H9 (cell line): ENCODE data around the gene MPP1. TPM values are rescaled to one million over a fixed set of nuclear protein-coding genes. Genes with fewer than 3 reads are reported as not detected.

Experiments used
- DNase-seq: peaks from one replicate; pipeline ENCODE4 v3.0.0-alpha.2; 2017
- H2AFZ ChIP-seq: one replicate; pipeline ENCODE4 v1.6.1; 2013; ENCODE audit warnings: mild to moderate bottlenecking, low read length, control low read depth, moderate library complexity
- H2AK5ac ChIP-seq: 2 replicates; pipeline ENCODE4 v1.6.1; 2013; ENCODE audit warnings: low read length, control low read depth, mixed read lengths; ENCODE audit not compliant: insufficient read length
- H2BK120ac ChIP-seq: one replicate; pipeline ENCODE4 v1.6.1; 2013; ENCODE audit warnings: low read depth, mild to moderate bottlenecking, low read length, control low read depth, inconsistent platforms; ENCODE audit not compliant: poor library complexity, severe bottlenecking
- H2BK12ac ChIP-seq: 2 replicates; pipeline ENCODE4 v1.6.1; 2013; ENCODE audit warnings: low read length, control low read depth, mixed read lengths, low read depth; ENCODE audit not compliant: insufficient read length
- H2BK15ac ChIP-seq: 2 replicates; pipeline ENCODE4 v1.6.1; 2013; ENCODE audit warnings: low read depth, low read length, control low read depth
- H2BK20ac ChIP-seq: one replicate; pipeline ENCODE4 v1.6.1; 2013; ENCODE audit warnings: low read depth, mild to moderate bottlenecking, low read length, control low read depth, inconsistent platforms; ENCODE audit not compliant: poor library complexity, severe bottlenecking
- H2BK5ac ChIP-seq: 2 replicates; pipeline ENCODE4 v1.6.1; 2013; ENCODE audit warnings: low read length, control low read depth, mixed read lengths; ENCODE audit not compliant: insufficient read length
- H3K14ac ChIP-seq: 2 replicates; pipeline ENCODE4 v1.6.1; 2013; ENCODE audit warnings: low read length, control low read depth; ENCODE audit not compliant: insufficient read depth
- H3K18ac ChIP-seq: 2 replicates; pipeline ENCODE4 v1.6.1; 2013; ENCODE audit warnings: low read depth, mild to moderate bottlenecking, mixed read lengths, low read length, control low read depth; ENCODE audit not compliant: insufficient read length
- H3K23ac ChIP-seq: 2 replicates; pipeline ENCODE4 v1.6.1; 2013; ENCODE audit warnings: low read length, control low read depth, mixed read lengths, low read depth; ENCODE audit not compliant: insufficient read length
- H3K23me2 ChIP-seq: 2 replicates; pipeline ENCODE4 v1.6.1; 2013; ENCODE audit warnings: low read depth, mild to moderate bottlenecking, mixed read lengths, low read length, control low read depth; ENCODE audit not compliant: insufficient read length, poor library complexity, severe bottlenecking
- H3K27ac ChIP-seq: 2 replicates; pipeline ENCODE4 v1.5.1; 2013; ENCODE audit warnings: low read length, control low read depth, mixed read lengths, low read depth; ENCODE audit not compliant: insufficient read length
- H3K27me3 ChIP-seq: 2 replicates; pipeline ENCODE4 v1.6.1; 2013; ENCODE audit warnings: low read length, control low read depth, inconsistent platforms; ENCODE audit not compliant: insufficient read depth
- H3K4ac ChIP-seq: 2 replicates; pipeline ENCODE4 v1.6.1; 2013; ENCODE audit warnings: low read depth, mild to moderate bottlenecking, control low read depth, inconsistent platforms, low read length, moderate library complexity
- H3K4me1 ChIP-seq: 2 replicates; pipeline ENCODE4 v1.6.1; 2013; ENCODE audit warnings: low read length, control low read depth, inconsistent platforms; ENCODE audit not compliant: insufficient read depth
- H3K4me2 ChIP-seq: 2 replicates; pipeline ENCODE4 v1.6.1; 2013; ENCODE audit warnings: low read length, control low read depth, mixed read lengths; ENCODE audit not compliant: insufficient read length, insufficient read depth
- H3K56ac ChIP-seq: 2 replicates; pipeline ENCODE4 v1.6.1; 2013; ENCODE audit warnings: low read depth, mild to moderate bottlenecking, mixed read lengths, low read length, control low read depth; ENCODE audit not compliant: insufficient read length
- H3K79me1 ChIP-seq: 2 replicates; pipeline ENCODE4 v1.6.1; 2013; ENCODE audit warnings: low read depth, mild to moderate bottlenecking, moderate library complexity, low read length, control low read depth, inconsistent platforms; ENCODE audit not compliant: insufficient read depth, poor library complexity, severe bottlenecking
- H3K79me2 ChIP-seq: 2 replicates; pipeline ENCODE4 v1.6.1; 2013; ENCODE audit warnings: low read length, control low read depth, inconsistent platforms; ENCODE audit not compliant: insufficient read depth
- H3K9ac ChIP-seq: 2 replicates; pipeline ENCODE4 v1.6.1; 2013; ENCODE audit warnings: low read length, control low read depth, mixed read lengths; ENCODE audit not compliant: insufficient read length; ENCODE audit errors: extremely low read depth
- H3K9me3 ChIP-seq: one replicate; pipeline ENCODE4 v1.6.1; 2013; ENCODE audit warnings: low read depth, low read length, inconsistent platforms; ENCODE audit not compliant: control insufficient read depth
- H3T11ph ChIP-seq: one replicate; pipeline ENCODE4 v1.6.1; 2013; ENCODE audit warnings: mild to moderate bottlenecking, low read length, control low read depth, inconsistent platforms
- H4K20me1 ChIP-seq: one replicate; pipeline ENCODE4 v1.6.1; 2013; ENCODE audit not compliant: control insufficient read depth, insufficient read length, insufficient read depth
- H4K5ac ChIP-seq: 2 replicates; pipeline ENCODE4 v1.6.1; 2013; ENCODE audit warnings: low read depth, mild to moderate bottlenecking, mixed read lengths, low read length, control low read depth; ENCODE audit not compliant: insufficient read length
- H4K8ac ChIP-seq: replicated peaks from 2 replicates; pipeline ENCODE4 v1.6.1; 2013; ENCODE audit warnings: low read length, control low read depth, mixed read lengths, low read depth; ENCODE audit not compliant: insufficient read length
- H4K91ac ChIP-seq: 2 replicates; pipeline ENCODE4 v1.6.1; 2013; ENCODE audit warnings: low read depth, mild to moderate bottlenecking, moderate library complexity, mixed read lengths, low read length, control low read depth; ENCODE audit not compliant: insufficient read length
- H3K27ac Mint-ChIP-seq, 3 experiments: 2 replicates in 2 of 3; 3 replicates in 1 of 3; pipeline ENCODE4 v1.8.0; 2020 to 2021; ENCODE audit warnings: mixed read lengths in 3 of 3, mild to moderate bottlenecking in 1 of 3, moderate library complexity in 1 of 3
- H3K27me3 Mint-ChIP-seq: 2 replicates; pipeline ENCODE4 v1.8.0; 2021; ENCODE audit warnings: low read depth, mild to moderate bottlenecking, moderate library complexity, mixed read lengths
- H3K36me3 Mint-ChIP-seq, 3 experiments: 2 replicates in 2 of 3; 3 replicates in 1 of 3; pipeline ENCODE4 v1.8.0; 2020 to 2021; ENCODE audit warnings: low read depth in 3 of 3, mixed read lengths in 3 of 3; ENCODE audit not compliant: insufficient read depth in 1 of 3
- H3K4me1 Mint-ChIP-seq, 2 experiments: 2 replicates each; pipeline ENCODE4 v1.8.0; 2020; ENCODE audit warnings: mixed read lengths in 2 of 2
- H3K4me3 Mint-ChIP-seq, 2 experiments: 2 replicates in 1 of 2; 3 replicates in 1 of 2; pipeline ENCODE4 v1.8.0; 2020 to 2021; ENCODE audit warnings: mild to moderate bottlenecking in 2 of 2, mixed read lengths in 2 of 2, moderate library complexity in 1 of 2
- H3K9me3 Mint-ChIP-seq, 2 experiments: 2 replicates in 1 of 2; 3 replicates in 1 of 2; pipeline ENCODE4 v1.8.0; 2020; ENCODE audit warnings: mild to moderate bottlenecking in 2 of 2, mixed read lengths in 2 of 2, moderate library complexity in 1 of 2
- CTCF ChIP-seq: fragments of 200-600 bp; sonication (generic); conservative IDR thresholded peaks from 3 replicates; pipeline ENCODE4 v1.8.0; 2021; ENCODE audit warnings: antibody characterized with exemption, mild to moderate bottlenecking
- WGBS: extraction: QIAGEN DNeasy Blood & Tissue Kit; methylation state at CpG from one replicate; pipeline ENCODE4 v1.1.7; 2013; ENCODE audit warnings: missing lambda C conversion rate, low lambda C conversion rate, mixed read lengths; ENCODE audit not compliant: insufficient read length; ENCODE audit errors: extremely low coverage; 5-methylcytosine and 5-hydroxymethylcytosine counted together
- total RNA-seq: library from RNA; stranded (reverse); gene quantifications from 2 replicates; pipeline ENCODE4 v1.2.1, GENCODE V29; 2021

MPP1 gene
- total RNA-seq, 1 experiment from 2014 or later: 17.9 TPM

GRCh38 chrX:154785716-154786115, 19.6 kb downstream of the MPP1 start:
- peaks cover 5 to 48% (median 13%) of the 10 kb centered on the region in 3 experiments; a peak in 6 of 7 replicates for H3K36me3 Mint-ChIP-seq
- H3K14ac ChIP-seq: no peak overlapping the region

More at GRCh38 chrX:154785716-154786115, 19.6 kb downstream of the MPP1 start:
- Histone ChIP-seq H3K27ac (no peak overlapping the region), H3T11ph (no peak overlapping the region), H3K79me2 (no peaks in the 10 kb centered on the region), H2BK15ac (no peak overlapping the region), H2AK5ac (no peak overlapping the region), H3K4ac (no peak overlapping the region), H2BK12ac (no peak overlapping the region), H2AFZ (no peak overlapping the region), H3K23me2 (no peaks in the 10 kb centered on the region), H2BK5ac (no peak overlapping the region), H3K79me1 (no peaks in the 10 kb centered on the region), H3K18ac (no peak overlapping the region), H4K5ac (no peak overlapping the region), H4K20me1 (no peaks in the 10 kb centered on the region), H4K91ac (no peak overlapping the region), H2BK20ac (no peak overlapping the region), H3K27me3 (no peaks in the 10 kb centered on the region), H3K9ac (no peak overlapping the region), H3K4me1 (no peaks in the 10 kb centered on the region), H3K4me2 (no peak overlapping the region), H3K23ac (no peak overlapping the region), H2BK120ac (no peak overlapping the region), H3K56ac (no peak overlapping the region), H3K9me3 (peaks cover 44% of the 10 kb centered on the region), H4K8ac (no peak overlapping the region)
- Mint-ChIP-seq H3K27me3 (no peaks in the 10 kb centered on the region), H3K4me1 (peaks cover 9 to 14% of the 10 kb centered on the region in 2 experiments; a peak in 3 of 4 replicates), H3K4me3 (no peak overlapping the region), H3K27ac (no peak overlapping the region), H3K9me3 (peaks cover 76% of the 10 kb centered on the region in 2 experiments)
- no peak for TF ChIP-seq CTCF
- no CpG with 5 or more reads among the region's 6 CpGs for WGBS
- DNase-seq: no peak
